ENCODE measurements around the gene SLC22A8.
"Not testable (repeated sequence)": the region's sequence is repeated elsewhere in the genome, so short reads cannot be mapped to it uniquely, and the experiment has no call there.

The SLC22A8 gene

GRCh38 chr11:63015521-63016215, at the start of gene SLC22A8:
TSS of gene SLC22A8 (minus strand) at chr11:63015841. CDS start at chr11:63014958, 883 bp downstream.
- FAIRE-seq, result no peak
- DNase-seq (ENCODE audit: insufficient read length, low spot score), result no peak

- not testable (repeated sequence) for FAIRE-seq; DNase-seq (ENCODE audit: insufficient read length, low spot score)
Measured at GRCh38 chr11:63046203-63046602, 30.6 kb upstream of the SLC22A8 start.

GRCh38 chr11:63042596-63042995, 27.0 kb upstream of the SLC22A8 start:
- DNase-seq (ENCODE audit: insufficient read length, low spot score) (no peak), FAIRE-seq (no peak)

GRCh38 chr11:63032457-63032856, 16.8 kb upstream of the SLC22A8 start:
- FAIRE-seq (no peak), DNase-seq (ENCODE audit: insufficient read length, low spot score) (no peak)

GRCh38 chr11:63023841-63024648, 8.4 kb upstream of the SLC22A8 start:
- FAIRE-seq, result peak; percentile 94
- DNase-seq (ENCODE audit: insufficient read length, low spot score), result peak; percentile 75

GRCh38 chr11:63023222-63023814, 7.7 kb upstream of the SLC22A8 start:
- DNase-seq (ENCODE audit: insufficient read length, low spot score) (no peak), FAIRE-seq (no peak)

- DNase-seq (ENCODE audit: insufficient read length, low spot score) (no peak), FAIRE-seq (no peak)
Measured at GRCh38 chr11:63022441-63022840, 6.8 kb upstream of the SLC22A8 start.

GRCh38 chr11:63020671-63021291, 5.1 kb upstream of the SLC22A8 start:
- FAIRE-seq (no peak), DNase-seq (ENCODE audit: insufficient read length, low spot score) (no peak)

- DNase-seq (ENCODE audit: insufficient read length, low spot score) (no peak), FAIRE-seq (no peak)
Measured at GRCh38 chr11:63019506-63019905, 3.9 kb upstream of the SLC22A8 start.

GRCh38 chr11:63017306-63017974, 1.8 kb upstream of the SLC22A8 start:
- FAIRE-seq (no peak), DNase-seq (ENCODE audit: insufficient read length, low spot score) (no peak)

GRCh38 chr11:63014408-63015055, 1.1 kb downstream of the SLC22A8 start:
- DNase-seq (ENCODE audit: insufficient read length, low spot score) (no peak), FAIRE-seq (no peak)

- no peak for DNase-seq (ENCODE audit: insufficient read length, low spot score)
- no peak for FAIRE-seq
Measured at GRCh38 chr11:63012839-63013238, 2.8 kb downstream of the SLC22A8 start.

- no peak for FAIRE-seq
- no peak for DNase-seq (ENCODE audit: insufficient read length, low spot score)
Measured at GRCh38 chr11:63012430-63012829, 3.2 kb downstream of the SLC22A8 start.

GRCh38 chr11:63010934-63011439, 4.7 kb downstream of the SLC22A8 start:
- FAIRE-seq (no peak), DNase-seq (ENCODE audit: insufficient read length, low spot score) (no peak)

GRCh38 chr11:63007920-63008319, 7.7 kb downstream of the SLC22A8 start:
- FAIRE-seq (no peak), DNase-seq (ENCODE audit: insufficient read length, low spot score) (no peak)

- no peak for FAIRE-seq
- DNase-seq (ENCODE audit: insufficient read length, low spot score), result no peak
Measured at GRCh38 chr11:63001456-63001855, 14.2 kb downstream of the SLC22A8 start.

- DNase-seq (ENCODE audit: insufficient read length, low spot score) (no peak), FAIRE-seq (no peak)
Measured at GRCh38 chr11:62999649-63000048, 16.0 kb downstream of the SLC22A8 start.

GRCh38 chr11:62999156-62999555, 16.5 kb downstream of the SLC22A8 start:
- FAIRE-seq, result no peak
- DNase-seq (ENCODE audit: insufficient read length, low spot score), result no peak

- no peak for FAIRE-seq
Measured at GRCh38 chr11:62996271-62996670, 19.4 kb downstream of the SLC22A8 start.

GRCh38 chr11:62994775-62995174, 20.9 kb downstream of the SLC22A8 start:
- no peak for DNase-seq (ENCODE audit: insufficient read length, low spot score)
- FAIRE-seq, result no peak

More at GRCh38 chr11:62996271-62996670, 19.4 kb downstream of the SLC22A8 start:
- DNase-seq (ENCODE audit: insufficient read length, low spot score), result no peak
